D341Med (cell line): ENCODE results near the gene LYRM4.

Experiments used
- DNase-seq: peaks from one replicate; pipeline ENCODE4 v3.0.0; 2012; ENCODE audit warnings: low spot score

Gene LYRM4

DNA sequence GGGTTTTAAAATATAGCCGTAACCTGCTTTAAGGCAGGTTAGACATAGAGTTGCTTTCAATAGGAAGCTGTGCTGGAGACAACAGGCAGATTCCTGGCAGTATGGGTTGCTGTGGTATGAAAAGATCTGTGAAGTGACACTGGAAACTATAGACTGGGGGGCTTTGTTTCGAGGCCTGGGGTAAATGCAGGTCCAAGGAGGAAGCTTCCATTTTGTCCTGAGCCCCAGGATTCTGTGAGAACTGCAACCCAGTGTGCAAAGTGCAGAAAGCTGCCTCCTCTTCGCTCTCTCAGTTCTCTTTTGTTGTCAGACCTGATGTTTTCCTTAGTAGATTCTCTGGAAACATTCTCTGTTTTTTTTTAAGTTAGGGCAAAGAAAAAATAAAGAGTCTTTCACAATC, 86.9 kb downstream of the LYRM4 start:
- DNase-seq: no peak

- DNase-seq: no peak
These were observed 87.8 kb downstream of the LYRM4 start for GRCh38 chr6:5172897-5173474.

- DNase-seq: no peak
These were observed 88.6 kb downstream of the LYRM4 start for GRCh38 chr6:5172041-5172653.

DNA sequence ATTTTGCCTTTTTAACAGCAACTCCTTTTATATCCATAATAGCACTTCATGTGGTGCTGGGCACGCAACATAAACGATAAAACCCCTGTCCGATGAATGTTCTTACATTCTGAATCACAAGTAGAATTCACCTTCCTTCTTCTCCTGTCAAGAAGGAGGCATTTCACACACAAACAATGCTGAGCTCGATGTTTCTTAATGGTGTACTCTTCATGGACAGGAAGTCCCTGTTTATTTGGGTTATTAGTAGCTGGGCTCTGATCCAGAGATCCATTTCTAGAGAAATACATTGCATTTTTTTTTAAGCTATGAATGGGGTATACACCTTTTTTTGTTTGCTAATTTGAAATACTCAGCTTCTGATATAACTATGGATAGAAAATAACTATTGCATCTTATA, 93.2 kb downstream of the LYRM4 start:
- DNase-seq: no peak

GRCh38 chr6:5164092-5164491, 96.7 kb downstream of the LYRM4 start:
- no peak for DNase-seq

- no peak for DNase-seq
These were observed 97.5 kb downstream of the LYRM4 start for GRCh38 chr6:5163247-5163646.

GRCh38 chr6:5162355-5162754, 98.4 kb downstream of the LYRM4 start:
- no peak for DNase-seq

DNA sequence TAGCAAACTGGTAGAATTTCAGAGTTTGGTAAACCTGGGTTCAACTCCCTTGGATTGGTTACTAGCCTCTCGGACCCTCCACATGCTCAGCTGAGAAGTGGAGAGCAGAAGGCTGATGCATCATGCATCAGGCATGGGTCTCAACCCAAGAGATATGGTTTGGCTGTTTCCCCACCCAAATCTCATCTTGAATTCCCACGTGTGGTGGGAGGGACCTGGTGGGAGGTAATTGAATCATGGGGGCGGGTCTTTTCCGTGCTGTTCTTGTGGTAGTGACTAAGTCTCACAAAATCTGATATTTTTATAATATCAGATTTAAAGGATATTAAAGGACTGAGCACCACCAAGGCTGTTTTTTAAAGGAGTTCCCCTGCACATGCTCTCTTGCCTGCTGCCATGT, 100.5 kb downstream of the LYRM4 start:
- DNase-seq: no peak

DNA sequence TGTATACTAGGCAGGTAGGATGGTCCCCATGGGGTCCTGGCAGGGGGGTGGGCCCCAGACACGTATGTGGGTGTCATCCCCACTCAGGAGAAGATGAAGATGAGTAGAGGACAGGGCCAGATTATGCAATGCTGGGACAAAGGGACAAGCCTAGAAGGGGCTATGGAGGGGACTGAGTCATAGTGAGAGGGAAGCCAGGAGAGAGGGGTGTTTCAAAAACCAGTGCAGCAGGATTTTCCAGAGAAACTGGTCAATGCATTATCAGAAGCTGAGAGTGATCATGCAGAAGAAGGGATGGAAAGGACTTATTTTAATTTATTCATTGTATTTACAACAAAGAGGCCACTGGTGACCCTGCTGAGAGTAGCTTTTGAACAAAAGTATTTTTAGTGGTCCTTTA, 101.6 kb downstream of the LYRM4 start:
- DNase-seq: no peak

DNA sequence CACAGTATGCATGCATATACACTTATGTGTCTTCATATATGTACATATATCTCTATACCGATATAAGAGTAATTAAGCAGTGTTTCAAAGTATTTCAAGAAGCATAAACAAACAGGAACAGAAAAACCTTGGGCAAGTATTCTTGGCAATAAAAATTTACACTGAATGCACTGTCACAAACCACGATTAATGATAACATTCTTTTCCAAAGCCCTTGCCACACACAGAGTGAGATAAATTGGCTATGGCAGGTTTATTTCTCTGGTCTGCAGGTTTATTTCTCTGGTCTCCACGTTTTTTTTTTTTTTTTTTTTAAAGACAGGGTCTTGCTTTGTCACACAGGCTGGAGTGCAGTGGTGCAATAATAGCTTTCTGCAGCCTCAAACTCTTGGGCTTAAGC, 102.6 kb downstream of the LYRM4 start:
- DNase-seq: no peak

DNA sequence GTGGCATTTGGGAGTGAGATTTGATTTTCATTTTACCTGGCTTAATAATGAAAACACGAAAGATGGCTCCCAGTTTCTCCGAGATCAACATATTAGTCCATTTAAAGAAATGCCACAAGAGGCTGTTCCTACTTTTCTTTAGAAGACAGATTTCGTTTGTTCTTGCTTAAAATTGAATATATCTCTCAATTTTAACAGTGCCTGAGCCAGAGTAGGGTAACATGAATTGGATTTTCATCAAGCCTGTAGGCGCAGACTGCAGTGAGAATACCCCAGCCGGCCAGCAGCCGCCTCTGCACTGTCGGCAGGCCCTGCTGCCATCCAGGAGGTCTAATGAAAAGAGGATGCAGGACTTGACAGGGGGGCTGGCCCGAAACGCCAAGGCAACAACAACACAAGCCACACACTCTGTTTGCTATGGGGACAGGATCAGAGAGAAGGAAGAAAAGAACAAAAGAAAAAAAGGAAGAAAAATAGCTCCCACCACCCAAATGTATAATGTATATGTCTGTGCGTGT, 103.1 kb downstream of the LYRM4 start:
- DNase-seq: no peak

DNA sequence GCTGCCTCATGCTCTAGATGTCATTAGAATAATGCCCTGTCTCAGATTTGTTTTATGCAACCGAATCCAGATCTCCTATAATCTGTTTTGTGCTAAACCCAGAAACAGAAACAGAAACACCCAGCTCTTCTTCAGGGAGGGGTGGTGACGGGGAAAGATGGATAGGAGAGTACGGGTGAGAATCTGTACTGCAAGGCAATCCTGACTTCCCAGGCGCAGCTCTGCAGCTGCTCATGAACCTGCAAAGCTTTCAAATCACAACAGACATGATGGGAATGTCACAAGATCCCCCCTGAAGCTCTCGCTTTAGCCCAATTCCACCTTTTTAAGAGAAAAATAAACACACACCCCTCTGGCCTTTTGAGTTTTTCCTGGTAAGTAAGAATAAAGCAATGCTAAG, 104.1 kb downstream of the LYRM4 start:
- no peak for DNase-seq

- DNase-seq: no peak
These were observed 104.8 kb downstream of the LYRM4 start for GRCh38 chr6:5155906-5156305.

- DNase-seq: no peak
These were observed 107.6 kb downstream of the LYRM4 start for GRCh38 chr6:5153186-5153585.

DNA sequence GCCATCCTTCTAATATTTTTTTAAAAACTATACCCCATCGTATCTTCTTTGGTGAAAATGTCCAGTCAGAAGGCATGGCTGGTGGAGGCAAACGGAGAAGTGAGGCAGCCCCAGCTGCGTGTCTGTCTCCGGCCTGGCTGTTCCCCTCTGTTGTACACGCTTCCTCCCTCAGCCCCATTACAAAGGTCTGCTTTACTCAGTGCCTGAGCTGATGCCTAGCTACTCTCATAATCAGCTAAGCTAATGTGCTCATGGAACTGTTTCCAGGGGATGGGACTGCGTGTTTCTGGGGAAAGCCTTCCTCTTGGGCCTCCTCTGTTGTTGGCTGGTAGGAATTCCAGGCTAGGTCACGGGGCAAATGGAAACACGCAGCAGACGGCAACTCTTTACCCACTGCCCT, 108.3 kb downstream of the LYRM4 start:
- no peak for DNase-seq

- no peak for DNase-seq
These were observed 108.8 kb downstream of the LYRM4 start for GRCh38 chr6:5151955-5152401.

GRCh38 chr6:5151360-5151954, 109.3 kb downstream of the LYRM4 start:
- no peak for DNase-seq

- no peak for DNase-seq
These were observed 110.1 kb downstream of the LYRM4 start for GRCh38 chr6:5150551-5151075.

DNA sequence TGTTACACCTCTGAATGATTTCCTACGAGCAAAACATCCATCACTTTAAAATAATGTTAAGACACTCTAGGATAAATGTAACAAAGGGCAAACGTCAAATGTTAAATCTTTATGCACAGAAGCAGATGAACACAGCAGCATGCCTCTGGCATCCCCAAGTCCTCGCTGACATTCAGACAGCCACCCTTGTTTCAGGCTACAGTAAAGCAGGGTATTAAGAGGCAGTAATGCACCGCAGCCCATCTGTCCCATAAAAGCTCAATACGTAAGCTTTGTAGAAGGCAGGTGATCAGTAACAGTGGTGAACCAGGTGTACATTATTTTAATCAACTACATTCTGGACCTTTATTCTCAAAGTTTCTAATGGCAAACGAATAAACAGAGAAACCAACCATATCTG, 110.9 kb downstream of the LYRM4 start:
- peak; percentile 61 for DNase-seq

DNA sequence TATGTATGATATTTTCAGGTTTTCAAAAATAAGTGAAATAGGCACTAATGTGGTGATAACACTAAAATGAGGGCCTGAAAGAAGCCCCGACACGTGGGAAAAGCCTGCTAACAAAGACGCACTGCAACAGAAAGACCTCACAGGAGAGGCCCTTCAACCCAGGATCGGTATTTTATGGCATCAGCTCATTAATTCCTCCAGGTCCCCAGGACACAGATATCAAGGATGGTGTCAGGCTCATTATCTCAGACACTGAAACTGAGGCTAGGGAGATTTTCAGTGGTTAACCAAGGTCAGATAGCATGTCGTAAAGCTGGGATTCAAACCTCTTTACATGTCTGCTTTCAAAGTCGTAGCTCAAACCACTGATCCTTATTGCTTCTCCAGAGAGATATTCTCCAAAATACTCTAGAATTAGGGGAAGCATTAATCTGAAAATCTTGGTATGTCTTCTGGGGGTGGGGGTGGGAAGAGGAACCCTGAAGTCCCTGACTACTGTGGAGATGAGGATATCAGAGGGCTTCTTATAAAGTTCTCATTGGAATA, 111.5 kb downstream of the LYRM4 start:
- no peak for DNase-seq

GRCh38 chr6:5146398-5146797, 114.4 kb downstream of the LYRM4 start:
- no peak for DNase-seq

DNA sequence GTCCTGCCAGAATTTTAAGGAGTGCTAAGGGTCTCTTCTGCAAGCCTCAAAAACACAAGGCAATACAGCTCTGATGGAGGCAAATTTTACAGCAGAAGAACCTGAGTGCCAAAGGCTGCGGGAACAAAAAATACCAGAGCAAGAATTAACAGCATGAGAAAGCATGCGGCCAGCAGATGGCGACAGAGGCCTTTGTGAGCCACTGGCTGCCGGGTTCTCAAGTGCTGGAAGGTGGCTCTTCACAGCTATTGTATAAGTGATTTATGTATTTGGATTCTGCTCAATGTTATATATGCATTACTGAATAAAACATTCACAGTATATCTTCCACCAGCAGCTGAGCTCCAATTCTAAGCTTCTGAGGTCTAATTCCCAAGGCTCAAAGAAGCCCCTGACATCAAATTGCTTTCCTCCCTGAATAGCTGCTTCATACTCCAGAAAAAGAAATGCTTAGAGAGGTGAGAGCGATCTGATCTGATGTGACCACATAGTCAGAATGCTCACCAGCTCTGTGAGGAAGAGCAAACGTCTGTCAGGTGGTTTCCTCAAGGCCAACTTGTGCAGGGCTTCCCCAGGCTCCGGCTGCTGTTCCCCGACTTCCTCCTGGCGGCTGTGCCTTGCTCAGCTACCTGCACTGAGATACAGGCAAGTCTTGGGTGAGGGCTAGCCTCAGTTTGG, 117.0 kb downstream of the LYRM4 start:
- DNase-seq: peak; percentile 90

DNA sequence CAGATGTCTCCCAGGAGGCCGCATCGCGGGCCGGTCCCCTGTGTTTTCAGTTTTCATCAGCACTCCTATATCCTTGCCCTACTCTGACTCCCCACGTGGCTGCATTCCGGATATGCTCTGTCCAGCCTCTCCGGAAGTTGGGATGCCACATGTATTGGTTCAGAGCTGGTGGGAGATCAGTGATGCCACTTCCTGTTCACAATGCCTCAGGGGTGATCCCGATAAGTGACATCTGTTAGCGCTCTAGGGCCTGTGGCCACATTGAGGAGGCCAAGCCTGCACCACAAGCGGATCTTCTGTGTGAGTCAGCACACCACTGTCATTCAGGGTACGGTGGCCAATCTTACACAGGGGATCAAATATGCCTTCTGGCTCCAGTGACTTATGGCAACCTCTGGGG, 117.8 kb downstream of the LYRM4 start:
- DNase-seq: no peak
